Panc1 (cell line): ENCODE measurements around the gene FUBP3. TPM values are rescaled to one million over a fixed set of nuclear protein-coding genes. Genes with fewer than 3 reads are reported as not detected.

Experiments
- ATAC-seq: fragments of 200-7000 bp; cut with Tn5 transposase; 2 replicates; pipeline ENCODE4 v1.9.1; 2020; ENCODE audit warnings: mild to moderate bottlenecking, moderate library complexity
- BruUV-seq: library from RNA; stranded (reverse); fragments of 400-500 nt; replicated peaks from 2 replicates; lab custom pipeline; 2021; lab: Mats Ljungman, UMichigan
- CTCF ChIA-PET: fragments of 300-600 bp; sonication (Branson Sonifier 250); formaldehyde crosslinking; loops from one replicate; lab custom pipeline; 2022; ENCODE audit warnings: antibody characterized with exemption; lab: Charles Lee
- POLR2A ChIA-PET: fragments of 300-600 bp; sonication (Branson Sonifier 250); formaldehyde crosslinking; loops from one replicate; lab custom pipeline; 2022; ENCODE audit warnings: antibody characterized with exemption; lab: Charles Lee
- DNase-seq: peaks from one replicate; pipeline ENCODE4 v3.0.0-alpha.2; 2010; ENCODE audit warnings: low read depth, low spot score
- H3K27ac ChIP-seq: 2 replicates; pipeline ENCODE4 v1.5.1; 2011; ENCODE audit warnings: mild to moderate bottlenecking, low read length, inconsistent platforms
- H3K27me3 ChIP-seq: fragments of 200-500 bp; sonication (Bioruptor generic); 2 replicates; pipeline ENCODE4 v1.6.0; 2014; ENCODE audit warnings: low read length, inconsistent platforms; ENCODE audit not compliant: control insufficient read depth, insufficient read depth
- H3K36me3 ChIP-seq: fragments of 200-500 bp; sonication (Bioruptor generic); 2 replicates; pipeline ENCODE4 v1.5.1; 2014; ENCODE audit warnings: inconsistent platforms, mild to moderate bottlenecking, low read length, moderate library complexity; ENCODE audit not compliant: control insufficient read depth, insufficient read depth
- H3K4me1 ChIP-seq: 2 replicates; pipeline ENCODE4 v1.5.1; 2011; ENCODE audit warnings: inconsistent platforms, mild to moderate bottlenecking, low read length, moderate library complexity; ENCODE audit not compliant: control insufficient read depth, insufficient read depth
- H3K4me3 ChIP-seq, 2 experiments: 2 replicates each; pipeline ENCODE4 v1.5.1; 2011 to 2012; ENCODE audit warnings: low read depth in 2 of 2, low read length in 2 of 2, mild to moderate bottlenecking in 2 of 2, inconsistent platforms in 1 of 2, moderate library complexity in 1 of 2
- H3K9me3 ChIP-seq: fragments of 200-500 bp; sonication (Bioruptor generic); 2 replicates; pipeline ENCODE4 v1.5.1; 2014; ENCODE audit warnings: low read depth, mild to moderate bottlenecking, inconsistent platforms, low read length, moderate library complexity; ENCODE audit not compliant: control insufficient read depth, insufficient read depth
- POLR2AphosphoS5 ChIP-seq: IDR thresholded peaks from 2 replicates; pipeline ENCODE4 v1.6.1; 2012; ENCODE audit warnings: mild to moderate bottlenecking, low read depth, low read length, moderate library complexity
- REST ChIP-seq, 2 experiments: IDR thresholded peaks; 2 replicates each; pipeline ENCODE4 v1.6.1; 2011 to 2012; ENCODE audit warnings: low read depth in 2 of 2, control low read depth in 1 of 2, low read length in 1 of 2, mild to moderate bottlenecking in 1 of 2, moderate library complexity in 1 of 2; ENCODE audit not compliant: insufficient read depth in 1 of 2
- SIN3A ChIP-seq: IDR thresholded peaks from 2 replicates; pipeline ENCODE4 v1.6.1; 2012; ENCODE audit warnings: low read depth, mild to moderate bottlenecking, low read length, moderate library complexity, borderline replicate concordance; ENCODE audit not compliant: insufficient read depth
- TCF7L2 ChIP-seq: IDR thresholded peaks from 2 replicates; pipeline ENCODE4 v1.6.1; 2011; ENCODE audit warnings: mild to moderate bottlenecking, low read depth, low read length, inconsistent platforms
- in situ Hi-C: cut with HindIII; loops from 2 replicates; pipeline ENCODE4 v1.10.0; 2016; ENCODE audit warnings: low sequenced_read_pairs, low pct_unique_long_range_greater_than_20kb
- intact Hi-C: fragments of 100-400 bp; cut with micrococcal nuclease; formaldehyde crosslinking; loops from one replicate; pipeline ENCODE4 v1.10.0; 2022; ENCODE audit not compliant: unreplicated experiment
- total RNA-seq: library from RNA; stranded (reverse); gene quantifications from one replicate; pipeline ENCODE4 v1.2.1, GENCODE V29; 2021; ENCODE audit not compliant: unreplicated experiment
- TF ChIP-seq, protein P1 (sequence below): fragments of 450-650 bp; IDR thresholded peaks from 2 replicates; pipeline ENCODE4 v1.5.1; 2017; ENCODE audit warnings: mild to moderate bottlenecking

FUBP3 gene
- total RNA-seq, 1 experiment from 2014 or later, result 46.6 TPM

GRCh38 chr9:130664251-130665028 lies 85.1 kb downstream of the FUBP3 start, which contains the start of gene PRDM12:
Gene PRDM12 (plus strand): TSS chr9:130664594. CDS start chr9:130664654, 60 bp downstream.
- no peaks in the 10 kb centered on the region for H3K9me3 ChIP-seq
- no peaks in the 10 kb centered on the region for H3K36me3 ChIP-seq
- intact Hi-C loops, result no loop called here
- no peak within 1 kb of the TSS for H3K27ac ChIP-seq
- TF ChIP-seq, protein P1, sequence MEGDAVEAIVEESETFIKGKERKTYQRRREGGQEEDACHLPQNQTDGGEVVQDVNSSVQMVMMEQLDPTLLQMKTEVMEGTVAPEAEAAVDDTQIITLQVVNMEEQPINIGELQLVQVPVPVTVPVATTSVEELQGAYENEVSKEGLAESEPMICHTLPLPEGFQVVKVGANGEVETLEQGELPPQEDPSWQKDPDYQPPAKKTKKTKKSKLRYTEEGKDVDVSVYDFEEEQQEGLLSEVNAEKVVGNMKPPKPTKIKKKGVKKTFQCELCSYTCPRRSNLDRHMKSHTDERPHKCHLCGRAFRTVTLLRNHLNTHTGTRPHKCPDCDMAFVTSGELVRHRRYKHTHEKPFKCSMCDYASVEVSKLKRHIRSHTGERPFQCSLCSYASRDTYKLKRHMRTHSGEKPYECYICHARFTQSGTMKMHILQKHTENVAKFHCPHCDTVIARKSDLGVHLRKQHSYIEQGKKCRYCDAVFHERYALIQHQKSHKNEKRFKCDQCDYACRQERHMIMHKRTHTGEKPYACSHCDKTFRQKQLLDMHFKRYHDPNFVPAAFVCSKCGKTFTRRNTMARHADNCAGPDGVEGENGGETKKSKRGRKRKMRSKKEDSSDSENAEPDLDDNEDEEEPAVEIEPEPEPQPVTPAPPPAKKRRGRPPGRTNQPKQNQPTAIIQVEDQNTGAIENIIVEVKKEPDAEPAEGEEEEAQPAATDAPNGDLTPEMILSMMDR, result no peak
- TF ChIP-seq POLR2AphosphoS5 (no peak), TCF7L2 (no peak), REST (IDR thresholded peaks at IDR 0.05; ENCODE audit: insufficient read depth in 1 of 2, low read depth in 2 of 2, low read length in 1 of 2) (no peak), SIN3A (no peak)
- peaks cover 2% of the 10 kb centered on the region; the same call in 1 of the 2 replicates for H3K27me3 ChIP-seq
- in situ Hi-C loops, result no loop called here
- DNase-seq (no peak), ATAC-seq (no peak)
- H3K4me3 ChIP-seq, result no peak within 1 kb of the TSS
- BruUV-seq, result no TSS peak
- CTCF ChIA-PET, result no interaction called here
- H3K4me1 ChIP-seq, result no peaks in the 10 kb centered on the region
- POLR2A ChIA-PET, result interaction anchor here (0.6 to 0.7 kb wide), 2 partner anchors 459 to 744 kb away, joined by 4 to 9 read pairs; no protein-coding TSS in a partner anchor

DNA sequence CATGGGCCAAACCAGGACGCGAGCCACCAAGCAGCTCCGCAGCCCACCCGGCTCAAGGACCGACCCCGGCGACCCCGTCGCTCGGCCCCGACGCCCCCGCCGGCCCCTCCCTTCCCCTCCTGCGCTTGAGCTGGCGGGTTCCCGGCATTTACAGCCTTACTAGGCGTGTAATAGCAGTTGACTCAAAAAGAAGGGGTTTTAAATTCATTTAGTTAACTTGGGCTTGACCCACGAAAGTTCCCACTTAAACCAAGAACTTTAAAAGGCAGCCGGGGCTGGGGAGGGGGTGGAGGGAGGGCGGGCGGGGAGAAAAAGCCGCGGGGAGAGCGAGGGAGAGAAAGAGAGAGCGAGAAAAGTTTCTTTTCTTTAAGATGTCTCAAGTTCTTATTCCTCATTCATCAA lies 85.7 kb downstream of the FUBP3 start:
- Histone ChIP-seq H3K27ac (no peak overlapping the region), H3K27me3 (peaks cover 2% of the 10 kb centered on the region; the same call in 1 of the 2 replicates), H3K4me1 (no peaks in the 10 kb centered on the region), H3K4me3 (no peak overlapping the region), H3K9me3 (no peaks in the 10 kb centered on the region), H3K36me3 (no peaks in the 10 kb centered on the region)
- intact Hi-C loops (no loop called here), in situ Hi-C loops (no loop called here)
- no TSS peak for BruUV-seq
- DNase-seq (no peak), ATAC-seq (no peak)
- TF ChIP-seq, protein P1, result no peak
- no peak for TF ChIP-seq REST (IDR thresholded peaks at IDR 0.05; ENCODE audit: insufficient read depth in 1 of 2, low read depth in 2 of 2, low read length in 1 of 2)
- no peak for TF ChIP-seq TCF7L2
- TF ChIP-seq SIN3A, result no peak
- no peak for TF ChIP-seq POLR2AphosphoS5
- ChIA-PET CTCF (no interaction called here), POLR2A (interaction anchor here (0.6 kb wide), 1 partner anchor 460 kb away, joined by 4 read pairs; no protein-coding TSS in a partner anchor)
